Spleen (tissue), 11 donors: Measurements from ENCODE around the gene VDAC2. TPM values are rescaled to one million over a fixed set of nuclear protein-coding genes. Genes with fewer than 3 reads are reported as not detected.
A peak's percentile ranks its signal among the peaks of the same experiment; 100 is the strongest.
"Not testable (repeated sequence)": the region's sequence is repeated elsewhere in the genome, so short reads cannot be mapped to it uniquely, and the experiment has no call there.

Experiments used
- DNase-seq: peaks from one replicate; pipeline ENCODE4 v3.0.0-alpha.2; 2020
- H3K27ac ChIP-seq, 8 donors: fragments of 200-600 bp; sonication (generic) in 7 of 8; 1 replicate in 4 of 8; 2 replicates in 4 of 8; pipeline versions ENCODE4 v1.5.0 to v1.8.0; 2016 to 2021; ENCODE audit warnings: inconsistent platforms in 4 of 8, mild to moderate bottlenecking in 4 of 8, moderate library complexity in 1 of 8
- H3K27me3 ChIP-seq, 7 donors: fragments of 200-600 bp; sonication (generic) in 6 of 7; replicated peaks in 1 of 7; 1 replicate in 4 of 7; 2 replicates in 3 of 7; pipeline versions ENCODE4 v1.5.0 to v1.8.0; 2016 to 2021; ENCODE audit warnings: inconsistent platforms in 3 of 7, mild to moderate bottlenecking in 1 of 7
- H3K36me3 ChIP-seq, 6 donors: fragments of 200-600 bp; sonication (generic) in 5 of 6; 1 replicate in 4 of 6; 2 replicates in 2 of 6; pipeline versions ENCODE4 v1.5.0 to v1.8.0; 2016 to 2021; ENCODE audit warnings: inconsistent platforms in 2 of 6
- H3K4me1 ChIP-seq, 6 donors: fragments of 200-600 bp; sonication (generic) in 5 of 6; 1 replicate in 3 of 6; 2 replicates in 3 of 6; pipeline versions ENCODE4 v1.5.0 to v1.8.0; 2016 to 2021; ENCODE audit warnings: inconsistent platforms in 3 of 6
- H3K4me3 ChIP-seq, 8 donors: fragments of 200-600 bp; sonication (generic) in 7 of 8; 1 replicate in 4 of 8; 2 replicates in 4 of 8; pipeline versions ENCODE4 v1.5.0 to v1.8.0; 2016 to 2021; ENCODE audit warnings: inconsistent platforms in 4 of 8, mild to moderate bottlenecking in 4 of 8, moderate library complexity in 2 of 8
- H3K9me3 ChIP-seq, 8 donors: fragments of 200-600 bp; sonication (generic) in 7 of 8; 1 replicate in 4 of 8; 2 replicates in 4 of 8; pipeline versions ENCODE4 v1.5.0 to v1.8.0; 2016 to 2021; ENCODE audit warnings: inconsistent platforms in 4 of 8
- POLR2A ChIP-seq, 3 donors: fragments of 450-650 bp; IDR thresholded peaks; one replicate each; pipeline ENCODE4 v1.5.1; 2017; ENCODE audit warnings: antibody characterized with exemption in 3 of 3, mild to moderate bottlenecking in 1 of 3
- POLR2AphosphoS5 ChIP-seq, 3 donors: sonication (generic); formaldehyde crosslinking; IDR thresholded peaks; one replicate each; pipeline ENCODE4 v1.5.1; 2017; ENCODE audit warnings: antibody characterized with exemption in 3 of 3
- WGBS, 5 donors: extraction: QIAGEN DNeasy Blood & Tissue Kit in 3 of 5; methylation state at CpG; one replicate each; pipeline versions ENCODE4 v1.1.5 to v1.1.7; 2013 to 2018; 5-methylcytosine and 5-hydroxymethylcytosine counted together
- intact Hi-C: fragments of 100-400 bp; cut with DNase I; formaldehyde crosslinking; loops from one replicate; pipeline ENCODE4 v1.15.0; 2023; ENCODE audit warnings: low total_unique reads
- polyA plus RNA-seq, 3 donors: library from polyadenylated mRNA; stranded (reverse); fragments of 200-250 nt; gene quantifications; one replicate each; pipeline ENCODE4 v1.2.1, GENCODE V29; 2013
- total RNA-seq, 7 donors: library from RNA; depleted of rRNA in 3 of 7; stranded (reverse); fragments of >200 nt in 3 of 7; fragmentation: NEBNext Ultra II Directional in 4 of 7; extraction: Animal tissue kit (Norgen Biotek cat#: 25700) in 4 of 7; gene quantifications; one replicate each; pipeline versions ENCODE4 v1.1.0 to v1.2.1, GENCODE V29; 2016 to 2021
- TF ChIP-seq, protein P1 (sequence below), 11 experiments: fragments of 200-600 bp in 7 of 11; fragments of 450-650 bp in 4 of 11; sonication (generic) in 4 of 11; IDR thresholded peaks in 8 of 11; conservative IDR thresholded peaks in 3 of 11; 1 replicate in 7 of 11; 2 replicates in 4 of 11; pipeline versions ENCODE4 v1.4.0 to v1.8.0; 2016 to 2021; ENCODE audit warnings: antibody characterized with exemption in 11 of 11, inconsistent platforms in 4 of 11, mild to moderate bottlenecking in 1 of 11
- donor health status: healthy with polysubstance abuse.
- donor health status: DM: no; HTN: no; CAD: no; lungs with moderate emphysema.
- donor health status: DM: no; HTN: no; CAD: no.
- donor health status: Bipolar disorder and iron deficiency.
- donor health status: healthy.
- donor health status: DM: no; HTN: no; CAD: no.
- donor health status: DM: yes; HTN: yes; CAD: no.

The VDAC2 gene
- total and polyA plus RNA-seq, 10 donors, result 62.0 to 108 (median 88.7) TPM

DNA sequence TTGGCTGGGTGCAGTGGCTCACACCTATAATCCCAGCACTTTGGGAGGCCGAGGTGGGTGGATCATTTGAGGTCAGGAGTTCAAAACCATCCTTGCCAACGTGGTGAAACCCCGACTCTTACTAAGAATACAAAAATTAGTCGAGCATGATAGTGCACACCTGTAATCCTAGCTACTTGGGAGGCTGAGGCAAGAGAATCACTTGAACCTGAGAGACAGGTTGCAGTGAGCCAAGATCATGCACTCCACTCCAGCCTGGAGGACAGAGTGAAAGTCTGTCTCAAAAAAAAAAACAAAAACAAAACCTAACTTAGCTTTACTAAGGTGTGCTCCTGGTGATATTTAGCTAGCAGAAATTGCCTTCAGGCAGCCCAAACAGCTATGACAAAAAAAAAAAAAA is 24.3 kb upstream of the VDAC2 start:
- Histone ChIP-seq H3K27ac (no peak overlapping the region), H3K27me3 (no peaks in the 10 kb centered on the region), H3K4me1 (peaks cover 0 to 11% (median 4%) of the 10 kb centered on the region in 6 donors), H3K36me3 (peaks cover 0 to 14% (median 0%) of the 10 kb centered on the region in 6 donors), H3K9me3 (no peaks in the 10 kb centered on the region), H3K4me3 (no peak overlapping the region)
- intact Hi-C loops, result loop anchor here (10.0 kb wide), 1 partner anchor 48 kb away; the partner anchor contains the start of gene COMTD1
- no peak for DNase-seq
- no peak for TF ChIP-seq POLR2A (IDR thresholded peaks at IDR 0.05)
- no peak for TF ChIP-seq POLR2AphosphoS5 (IDR thresholded peaks at IDR 0.05)
- TF ChIP-seq, protein P1, sequence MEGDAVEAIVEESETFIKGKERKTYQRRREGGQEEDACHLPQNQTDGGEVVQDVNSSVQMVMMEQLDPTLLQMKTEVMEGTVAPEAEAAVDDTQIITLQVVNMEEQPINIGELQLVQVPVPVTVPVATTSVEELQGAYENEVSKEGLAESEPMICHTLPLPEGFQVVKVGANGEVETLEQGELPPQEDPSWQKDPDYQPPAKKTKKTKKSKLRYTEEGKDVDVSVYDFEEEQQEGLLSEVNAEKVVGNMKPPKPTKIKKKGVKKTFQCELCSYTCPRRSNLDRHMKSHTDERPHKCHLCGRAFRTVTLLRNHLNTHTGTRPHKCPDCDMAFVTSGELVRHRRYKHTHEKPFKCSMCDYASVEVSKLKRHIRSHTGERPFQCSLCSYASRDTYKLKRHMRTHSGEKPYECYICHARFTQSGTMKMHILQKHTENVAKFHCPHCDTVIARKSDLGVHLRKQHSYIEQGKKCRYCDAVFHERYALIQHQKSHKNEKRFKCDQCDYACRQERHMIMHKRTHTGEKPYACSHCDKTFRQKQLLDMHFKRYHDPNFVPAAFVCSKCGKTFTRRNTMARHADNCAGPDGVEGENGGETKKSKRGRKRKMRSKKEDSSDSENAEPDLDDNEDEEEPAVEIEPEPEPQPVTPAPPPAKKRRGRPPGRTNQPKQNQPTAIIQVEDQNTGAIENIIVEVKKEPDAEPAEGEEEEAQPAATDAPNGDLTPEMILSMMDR (IDR thresholded peaks at IDR 0.05 in 8 of 11, conservative IDR thresholded peaks at IDR 0.05 in 3 of 11), result no peak
- WGBS, 5 donors, result 63 to 79% (median 74%) methylated on average over 4 of the region's 4 CpGs

DNA sequence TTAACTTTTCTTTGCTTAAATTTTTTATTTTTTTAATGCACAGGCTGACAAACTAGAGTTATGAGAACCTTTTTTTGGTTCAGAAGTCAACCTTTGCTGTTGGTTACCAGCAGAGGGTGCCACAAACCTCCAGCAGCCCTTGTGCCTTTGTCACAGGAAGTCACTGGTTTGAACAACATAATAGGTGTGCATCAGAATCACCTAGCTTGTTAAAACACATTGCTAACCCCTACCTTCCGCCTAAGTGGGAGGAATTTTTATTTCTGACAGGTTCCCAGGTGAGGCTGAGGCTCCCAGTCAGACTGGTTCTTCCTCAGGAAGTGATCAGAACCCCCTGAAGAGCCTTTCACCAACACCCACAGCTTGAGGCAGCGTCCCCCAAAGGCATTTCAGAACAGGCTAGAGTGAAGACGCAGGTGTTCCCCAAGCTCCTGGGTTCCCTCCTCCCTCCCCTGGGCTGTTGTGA is 22.6 kb upstream of the VDAC2 start:
- intact Hi-C loops, result loop anchor here (10.0 kb wide), 1 partner anchor 47 kb away; the partner anchor contains the start of gene COMTD1
- Histone ChIP-seq H3K4me3 (no peak overlapping the region), H3K27ac (peak overlapping the region in 5 of 8 donors; percentile 24 to 65 (median 53)), H3K27me3 (no peaks in the 10 kb centered on the region), H3K4me1 (peaks cover 0 to 22% (median 4%) of the 10 kb centered on the region in 6 donors), H3K9me3 (no peaks in the 10 kb centered on the region), H3K36me3 (peaks cover 0 to 13% (median 0%) of the 10 kb centered on the region in 6 donors)
- peak; percentile 83 for DNase-seq
- WGBS, 5 donors, result 77 to 87% (median 80%) methylated on average over 3 of the region's 3 CpGs
- TF ChIP-seq POLR2AphosphoS5 (IDR thresholded peaks at IDR 0.05) (peak in 1 of 3 donors; percentile 25), POLR2A (IDR thresholded peaks at IDR 0.05) (no peak)
- TF ChIP-seq, protein P1 (IDR thresholded peaks at IDR 0.05 in 8 of 11, conservative IDR thresholded peaks at IDR 0.05 in 3 of 11), result peak; percentile 38 to 71 (median 54)

DNA sequence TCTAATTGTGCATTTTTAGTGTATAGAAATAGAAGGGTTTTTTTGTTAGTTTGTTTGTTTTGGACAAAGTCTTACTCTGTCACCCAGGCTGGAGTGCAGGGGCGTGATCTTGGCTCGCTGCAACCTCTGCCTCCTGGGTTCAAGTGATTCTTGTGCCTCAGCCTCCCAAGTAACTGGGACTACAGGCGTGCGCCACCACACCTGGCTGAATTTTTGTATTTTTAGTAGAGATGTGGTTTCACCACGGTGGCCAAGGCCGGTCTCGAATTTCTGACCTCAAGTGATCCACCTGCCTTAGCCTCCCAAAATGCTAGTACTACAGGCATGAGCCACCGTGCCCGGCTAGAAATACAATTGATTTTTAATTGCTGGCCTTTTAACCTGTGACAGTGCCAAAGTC is 22.1 kb upstream of the VDAC2 start:
- Histone ChIP-seq H3K4me1 (peaks cover 0 to 22% (median 4%) of the 10 kb centered on the region in 6 donors), H3K27ac (peak overlapping the region in 4 of 8 donors; percentile 24 to 65 (median 58))
- H3K4me3 ChIP-seq, H3K36me3 ChIP-seq, DNase-seq, H3K9me3 ChIP-seq, H3K27me3 ChIP-seq: not testable (repeated sequence)
- intact Hi-C loops, result loop anchor here (10.0 kb wide), 1 partner anchor 46 kb away; the partner anchor contains the start of gene COMTD1
- 94 to 96% (median 96%) methylated on average over 9 of the region's 9 CpGs for WGBS, 5 donors

DNA sequence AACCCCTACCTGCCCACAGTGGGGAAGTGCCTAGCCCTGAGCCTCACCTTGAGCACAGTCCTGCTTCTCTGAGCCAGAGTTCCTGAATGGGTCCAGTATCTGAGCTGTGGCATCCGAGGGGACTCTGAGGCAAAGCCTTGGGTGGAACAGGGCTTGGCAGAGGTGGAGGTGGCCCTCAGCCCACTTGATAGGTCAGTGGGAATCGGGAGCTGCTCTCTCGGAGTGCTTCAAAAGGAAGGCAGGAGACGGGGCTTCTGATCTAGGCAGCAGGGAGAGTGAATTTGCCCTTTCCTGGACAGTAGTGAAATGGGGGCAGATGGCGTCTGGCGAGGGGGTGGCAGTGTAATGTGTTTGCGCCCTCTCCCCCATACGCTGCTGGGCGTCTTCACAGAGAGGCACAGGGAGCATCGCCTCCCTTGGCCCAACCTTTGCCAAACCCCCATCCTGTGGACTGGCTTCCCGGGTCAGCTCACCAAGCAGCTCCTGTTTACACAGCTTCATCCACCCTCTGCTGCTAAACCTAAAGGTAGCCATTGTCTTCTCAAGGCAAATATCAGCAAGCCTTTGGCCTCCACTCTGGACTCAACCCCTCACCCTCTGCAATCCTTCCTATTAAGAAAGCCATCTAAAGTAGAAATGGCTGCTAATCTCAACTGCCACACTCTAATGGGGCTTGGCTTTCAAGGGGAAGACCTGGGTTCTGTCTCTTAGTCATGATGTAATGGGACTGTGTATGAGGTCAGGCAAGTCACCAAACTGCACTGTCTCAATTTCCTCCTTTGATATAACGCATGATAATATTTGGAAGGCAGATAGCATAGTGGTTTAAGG is 21.1 kb upstream of the VDAC2 start:
- DNase-seq, result no peak
- Histone ChIP-seq H3K36me3 (peaks cover 0 to 10% (median 0%) of the 10 kb centered on the region in 6 donors), H3K27me3 (no peaks in the 10 kb centered on the region), H3K4me1 (peaks cover 0 to 22% (median 4%) of the 10 kb centered on the region in 6 donors), H3K9me3 (no peaks in the 10 kb centered on the region), H3K27ac (no peak overlapping the region), H3K4me3 (no peak overlapping the region)
- peak in 1 of 3 donors; percentile 17 for TF ChIP-seq POLR2AphosphoS5 (IDR thresholded peaks at IDR 0.05)
- no peak for TF ChIP-seq POLR2A (IDR thresholded peaks at IDR 0.05)
- 92 to 98% (median 95%) methylated on average over 11 to 12 of the region's 12 CpGs for WGBS, 5 donors
- intact Hi-C loops, result loop anchor here (10.0 kb wide), 1 partner anchor 45 kb away; the partner anchor contains the start of gene COMTD1
